Fibroblast of lung (primary cell): ENCODE measurements around the gene TSC1.

ENCODE experiments used
- CTCF ChIP-seq, 2 donors: IDR thresholded peaks in 1 of 2; conservative IDR thresholded peaks in 1 of 2; 1 replicate in 1 of 2; 2 replicates in 1 of 2; pipeline ENCODE4 v1.5.1; 2011 to 2012; ENCODE audit warnings: low read length in 2 of 2, control low read depth in 1 of 2, inconsistent platforms in 1 of 2, low read depth in 1 of 2, mild to moderate bottlenecking in 1 of 2
- EZH2 ChIP-seq: IDR thresholded peaks from 2 replicates; pipeline ENCODE4 v1.5.1; 2012; ENCODE audit warnings: low read length, control low read depth, mild to moderate bottlenecking; ENCODE audit errors: missing control alignments

GRCh38 chr9:132875159-132875558 lies 69.3 kb downstream of the TSC1 start:
- TF ChIP-seq CTCF (conservative IDR thresholded peaks at IDR 0.05 in 1 of 2, IDR thresholded peaks at IDR 0.05 in 1 of 2; ENCODE audit: low read depth in 1 of 2, low read length in 2 of 2) = no peak
- TF ChIP-seq EZH2 = no peak
